SK-N-SH (cell line): Measurements from ENCODE around the gene PHKA2. TPM values are rescaled to one million over a fixed set of nuclear protein-coding genes. Genes with fewer than 3 reads are reported as not detected.

Experiments used
- CTCF ChIA-PET: fragments of 300-600, 350-600 bp; formaldehyde crosslinking; extraction: SDS; loops from one replicate; lab custom pipeline; 2021; lab: Yijun Ruan, JAX
- POLR2A ChIA-PET: fragments of 350-600 bp; sonication (Branson Sonifier 250); formaldehyde crosslinking; extraction: SDS; loops from one replicate; lab custom pipeline; 2020; ENCODE audit warnings: antibody characterized with exemption, inconsistent platforms; lab: Yijun Ruan, JAX
- DNase-seq: peaks from one replicate; pipeline ENCODE4 v3.0.0; 2012
- H2AFZ ChIP-seq: fragments of 200-600 bp; sonication (generic); 2 replicates; pipeline ENCODE4 v1.8.1; 2016; ENCODE audit warnings: antibody characterized with exemption, mild to moderate bottlenecking, low read depth
- H3F3A ChIP-seq: fragments of 200-600 bp; sonication (generic); replicated peaks from 2 replicates; pipeline ENCODE3; 2016; ENCODE audit warnings: antibody characterized with exemption, mild to moderate bottlenecking; ENCODE audit not compliant: insufficient read depth
- H3K27ac ChIP-seq, 2 experiments: fragments of 200-500 bp in 1 of 2; fragments of 200-600 bp in 1 of 2; sonication (Bioruptor generic) in 1 of 2; sonication (generic), shearing (Covaris generic) in 1 of 2; 2 replicates each; pipeline versions ENCODE4 v1.5.1 to v1.6.1; 2014 to 2016; ENCODE audit warnings: low read depth in 2 of 2, inconsistent platforms in 1 of 2, low read length in 1 of 2, mild to moderate bottlenecking in 1 of 2, mixed read lengths in 1 of 2
- H3K27me3 ChIP-seq: fragments of 200-600 bp; sonication (generic), shearing (Covaris generic); 2 replicates; pipeline ENCODE4 v1.6.1; 2016; ENCODE audit warnings: mixed run types; ENCODE audit not compliant: insufficient read depth
- H3K36me3 ChIP-seq, 2 experiments: fragments of 200-500 bp in 1 of 2; fragments of 200-600 bp in 1 of 2; sonication (Bioruptor generic) in 1 of 2; sonication (generic) in 1 of 2; replicated peaks in 1 of 2; 2 replicates each; pipeline versions ENCODE3 to v1.5.1; 2014 to 2016; ENCODE audit warnings: low read length in 1 of 2, mild to moderate bottlenecking in 1 of 2; ENCODE audit not compliant: insufficient read depth in 2 of 2, control insufficient read depth in 1 of 2
- H3K4me1 ChIP-seq, 2 experiments: fragments of 200-500 bp in 1 of 2; fragments of 200-600 bp in 1 of 2; sonication (Bioruptor generic) in 1 of 2; sonication (generic), shearing (Covaris generic) in 1 of 2; 2 replicates each; pipeline versions ENCODE4 v1.5.1 to v1.6.1; 2014 to 2016; ENCODE audit warnings: low read depth in 1 of 2, low read length in 1 of 2, mixed run types in 1 of 2; ENCODE audit not compliant: insufficient read depth in 2 of 2, control insufficient read depth in 1 of 2
- H3K4me2 ChIP-seq: fragments of 200-600 bp; sonication (generic), shearing (Covaris generic); 2 replicates; pipeline ENCODE4 v1.6.1; 2017; ENCODE audit warnings: mixed run types
- H3K4me3 ChIP-seq, 2 experiments: fragments of 200-500 bp in 1 of 2; fragments of 200-600 bp in 1 of 2; sonication (Bioruptor generic) in 1 of 2; sonication (generic), shearing (Covaris generic) in 1 of 2; 2 replicates each; pipeline versions ENCODE4 v1.5.1 to v1.8.1; 2014 to 2016; ENCODE audit warnings: low read depth in 2 of 2, inconsistent platforms in 1 of 2, low read length in 1 of 2, mild to moderate bottlenecking in 1 of 2, mixed read lengths in 1 of 2, moderate library complexity in 1 of 2
- H3K79me2 ChIP-seq: fragments of 200-600 bp; sonication (generic); 2 replicates; pipeline ENCODE4 v1.8.1; 2017; ENCODE audit warnings: mild to moderate bottlenecking; ENCODE audit not compliant: insufficient read depth
- H3K9ac ChIP-seq: fragments of 200-600 bp; sonication (generic); 2 replicates; pipeline ENCODE4 v1.6.1; 2017; ENCODE audit warnings: mixed run types
- H3K9me2 ChIP-seq: fragments of 200-600 bp; sonication (generic); 2 replicates; pipeline ENCODE4 v1.6.1; 2017; ENCODE audit warnings: mixed run types
- H3K9me3 ChIP-seq: fragments of 200-600 bp; sonication (generic); 2 replicates; pipeline ENCODE4 v1.6.1; 2017; ENCODE audit warnings: mixed run types, mild to moderate bottlenecking, moderate library complexity
- H4K20me1 ChIP-seq: fragments of 200-600 bp; sonication (generic); 2 replicates; pipeline ENCODE4 v1.6.1; 2017; ENCODE audit warnings: mild to moderate bottlenecking, mixed run types; ENCODE audit not compliant: insufficient read depth
- CHD2 ChIP-seq: fragments of 150-350 bp; IDR thresholded peaks from 2 replicates; pipeline ENCODE4 v1.6.1; 2018; ENCODE audit warnings: low read length; ENCODE audit not compliant: partially characterized antibody
- CTCF ChIP-seq: fragments of 200-600 bp; sonication (generic); IDR thresholded peaks from 2 replicates; pipeline ENCODE4 v1.6.1; 2017; ENCODE audit warnings: antibody characterized with exemption, mild to moderate bottlenecking, moderate library complexity
- ELF1 ChIP-seq: IDR thresholded peaks from 2 replicates; pipeline ENCODE4 v1.4.0; 2012
- EZH2phosphoT487 ChIP-seq: fragments of 200-600 bp; sonication (generic); IDR thresholded peaks from 2 replicates; pipeline ENCODE4 v1.6.1; 2017; ENCODE audit warnings: low read depth, mixed run types, mild to moderate bottlenecking, antibody characterized with exemption, moderate library complexity, borderline replicate concordance
- FOXJ3 ChIP-seq: sonication (generic); formaldehyde crosslinking; IDR thresholded peaks from 2 replicates; pipeline ENCODE4 v1.5.1; 2020; ENCODE audit warnings: mild to moderate bottlenecking, missing genetic modification reagents
- FOXM1 ChIP-seq: IDR thresholded peaks from 2 replicates; pipeline ENCODE4 v1.4.0; 2012; ENCODE audit warnings: low read depth, mild to moderate bottlenecking
- GABPA ChIP-seq: IDR thresholded peaks from 2 replicates; pipeline ENCODE4 v1.4.0; 2012; ENCODE audit warnings: low read depth, mild to moderate bottlenecking
- JUND ChIP-seq: IDR thresholded peaks from 2 replicates; pipeline ENCODE4 v1.4.0; 2012
- MEF2A ChIP-seq: IDR thresholded peaks from 2 replicates; pipeline ENCODE4 v1.4.0; 2012; ENCODE audit warnings: low read depth, borderline replicate concordance
- MXI1 ChIP-seq: IDR thresholded peaks from 2 replicates; pipeline ENCODE4 v1.6.1; 2012; ENCODE audit warnings: mild to moderate bottlenecking, low read depth, low read length, improper control_type of control experiment
- NRF1 ChIP-seq: IDR thresholded peaks from 2 replicates; pipeline ENCODE4 v1.6.1; 2012; ENCODE audit warnings: low read depth, mild to moderate bottlenecking, low read length
- REST ChIP-seq: IDR thresholded peaks from 2 replicates; pipeline ENCODE4 v1.6.1; 2012; ENCODE audit warnings: mild to moderate bottlenecking, low read depth, low read length, moderate library complexity
- RFX5 ChIP-seq: IDR thresholded peaks from 2 replicates; pipeline ENCODE4 v1.6.1; 2012; ENCODE audit warnings: mild to moderate bottlenecking, improper control_type of control experiment, low read length
- RXRA ChIP-seq: IDR thresholded peaks from 2 replicates; pipeline ENCODE4 v1.4.0; 2012; ENCODE audit warnings: low read depth, mild to moderate bottlenecking, borderline replicate concordance
- SIN3A ChIP-seq: IDR thresholded peaks from 2 replicates; pipeline ENCODE4 v1.6.1; 2012; ENCODE audit warnings: low read depth, mild to moderate bottlenecking, low read length, moderate library complexity, borderline replicate concordance
- TAF1 ChIP-seq: IDR thresholded peaks from 2 replicates; pipeline ENCODE4 v1.6.1; 2012; ENCODE audit warnings: low read depth, mild to moderate bottlenecking, low read length, moderate library complexity, borderline replicate concordance
- YY1 ChIP-seq: IDR thresholded peaks from 2 replicates; pipeline ENCODE4 v1.4.0; 2012; ENCODE audit warnings: low read depth, mild to moderate bottlenecking
- WGBS: methylation state at CpG from one replicate; pipeline ENCODE4 v1.1.6; 2017; ENCODE audit warnings: low lambda C conversion rate; 5-methylcytosine and 5-hydroxymethylcytosine counted together
- polyA plus RNA-seq, 3 experiments: library from polyadenylated mRNA; depleted of rRNA; stranded (reverse); fragments of >200 nt; gene quantifications; 2 replicates each; pipeline ENCODE4 v1.2.3, GENCODE V29; 2012

PHKA2 gene
- polyA plus RNA-seq, 1 of the 3 experiments (the other 2 are of a cell fraction) = 20.5 TPM

- H3K9me2 ChIP-seq = no peaks in the 10 kb centered on the region
- H3K27me3 ChIP-seq = peaks cover 5% of the 10 kb centered on the region; the same call in 1 of the 2 replicates
- H4K20me1 ChIP-seq = no peaks in the 10 kb centered on the region
- peaks cover 0 to 38% of the 10 kb centered on the region in 2 experiments; a peak in 1 of 4 replicates for H3K4me1 ChIP-seq
- 51% methylated on average over 10 of the region's 18 CpGs for WGBS
- DNase-seq = peak; percentile 49
- no peak overlapping the region for H3K4me2 ChIP-seq
- no peaks in the 10 kb centered on the region for H3F3A ChIP-seq
- no peaks in the 10 kb centered on the region for H3K79me2 ChIP-seq
- no peak overlapping the region for H2AFZ ChIP-seq
- H3K9ac ChIP-seq = no peak overlapping the region
- CTCF ChIA-PET = interaction anchor here (0.6 to 1.2 kb wide), 5 partner anchors 126 to 485 kb away, joined by 3 to 4 read pairs (median 3); partner anchors contain the start of gene CDKL5
- POLR2A ChIA-PET = no interaction called here
- no peaks in the 10 kb centered on the region for H3K9me3 ChIP-seq
- H3K4me3 ChIP-seq = no peak overlapping the region
- TF ChIP-seq MEF2A (no peak), CHD2 (no peak)
- no peaks in the 10 kb centered on the region for H3K36me3 ChIP-seq
- H3K27ac ChIP-seq = peak overlapping the region in 1 of 2 experiments; percentile 34; a peak in 1 of 4 replicates
Measured at GRCh38 chrX:18895189-18895951, 88.5 kb downstream of the PHKA2 start.

GRCh38 chrX:18894156-18894555, 89.8 kb downstream of the PHKA2 start:
- Histone ChIP-seq H3K36me3 (no peaks in the 10 kb centered on the region), H3K9me3 (no peaks in the 10 kb centered on the region), H3F3A (no peaks in the 10 kb centered on the region), H3K27me3 (no peaks in the 10 kb centered on the region), H2AFZ (no peak overlapping the region), H3K4me3 (no peak overlapping the region)
- WGBS = 40% methylated on average over 7 of the region's 18 CpGs
- no peak for DNase-seq
- TF ChIP-seq RFX5 (no peak), FOXJ3 (CRISPR knock-in tag) (no peak), CHD2 (no peak), EZH2phosphoT487 (no peak), ELF1 (no peak), NRF1 (no peak), SIN3A (no peak), CTCF (0 out of 2 replicates have a peak, but pooled peaks have one; percentile 7), GABPA (no peak), MXI1 (no peak), FOXM1 (no peak), TAF1 (no peak), REST (peak; percentile 80), YY1 (no peak), JUND (no peak), RXRA (no peak), MEF2A (no peak)
- TF ChIP-seq, all 33 proteins: peak for 2
- no peaks in the 10 kb centered on the region for H3K79me2 ChIP-seq
- POLR2A ChIA-PET = no interaction called here
- H3K4me1 ChIP-seq = peaks cover 0 to 31% of the 10 kb centered on the region in 2 experiments; a peak in 1 of 4 replicates
- H4K20me1 ChIP-seq = no peaks in the 10 kb centered on the region
- H3K4me2 ChIP-seq = no peak overlapping the region
- CTCF ChIA-PET = interaction anchor here (2.2 kb wide), 1 partner anchor 124 kb away, joined by 4 read pairs; no protein-coding TSS in a partner anchor
- no peak overlapping the region for H3K27ac ChIP-seq
- H3K9me2 ChIP-seq = no peaks in the 10 kb centered on the region
- no peak overlapping the region for H3K9ac ChIP-seq
